ENCODE results near the gene UNC119.

UNC119 gene

DNA sequence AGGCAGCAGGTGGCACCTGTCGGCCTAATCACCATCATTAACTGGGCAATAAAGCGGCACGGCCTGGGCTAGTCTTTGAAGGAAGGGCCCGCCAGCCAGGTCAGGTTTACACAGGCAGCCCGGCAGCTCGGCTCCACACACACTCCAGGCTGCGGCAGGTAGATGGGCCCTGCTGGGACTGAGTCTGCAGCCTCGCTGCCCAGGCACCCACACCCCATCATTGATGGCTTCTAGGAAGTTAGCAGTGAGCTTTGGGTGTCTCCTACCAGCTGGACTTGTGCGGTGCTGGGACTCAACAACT is 53.1 kb downstream of the UNC119 start:
- no peak for ATAC-seq
- no peak for TF ChIP-seq BACH2 (CRISPR knock-in tag; IDR thresholded peaks at IDR 0.05; ENCODE audit: borderline replicate concordance)
- TF ChIP-seq, protein P1, sequence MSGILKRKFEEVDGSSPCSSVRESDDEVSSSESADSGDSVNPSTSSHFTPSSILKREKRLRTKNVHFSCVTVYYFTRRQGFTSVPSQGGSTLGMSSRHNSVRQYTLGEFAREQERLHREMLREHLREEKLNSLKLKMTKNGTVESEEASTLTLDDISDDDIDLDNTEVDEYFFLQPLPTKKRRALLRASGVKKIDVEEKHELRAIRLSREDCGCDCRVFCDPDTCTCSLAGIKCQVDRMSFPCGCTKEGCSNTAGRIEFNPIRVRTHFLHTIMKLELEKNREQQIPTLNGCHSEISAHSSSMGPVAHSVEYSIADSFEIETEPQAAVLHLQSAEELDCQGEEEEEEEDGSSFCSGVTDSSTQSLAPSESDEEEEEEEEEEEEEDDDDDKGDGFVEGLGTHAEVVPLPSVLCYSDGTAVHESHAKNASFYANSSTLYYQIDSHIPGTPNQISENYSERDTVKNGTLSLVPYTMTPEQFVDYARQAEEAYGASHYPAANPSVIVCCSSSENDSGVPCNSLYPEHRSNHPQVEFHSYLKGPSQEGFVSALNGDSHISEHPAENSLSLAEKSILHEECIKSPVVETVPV (CRISPR knock-in tag; IDR thresholded peaks at IDR 0.05): no peak

DNA sequence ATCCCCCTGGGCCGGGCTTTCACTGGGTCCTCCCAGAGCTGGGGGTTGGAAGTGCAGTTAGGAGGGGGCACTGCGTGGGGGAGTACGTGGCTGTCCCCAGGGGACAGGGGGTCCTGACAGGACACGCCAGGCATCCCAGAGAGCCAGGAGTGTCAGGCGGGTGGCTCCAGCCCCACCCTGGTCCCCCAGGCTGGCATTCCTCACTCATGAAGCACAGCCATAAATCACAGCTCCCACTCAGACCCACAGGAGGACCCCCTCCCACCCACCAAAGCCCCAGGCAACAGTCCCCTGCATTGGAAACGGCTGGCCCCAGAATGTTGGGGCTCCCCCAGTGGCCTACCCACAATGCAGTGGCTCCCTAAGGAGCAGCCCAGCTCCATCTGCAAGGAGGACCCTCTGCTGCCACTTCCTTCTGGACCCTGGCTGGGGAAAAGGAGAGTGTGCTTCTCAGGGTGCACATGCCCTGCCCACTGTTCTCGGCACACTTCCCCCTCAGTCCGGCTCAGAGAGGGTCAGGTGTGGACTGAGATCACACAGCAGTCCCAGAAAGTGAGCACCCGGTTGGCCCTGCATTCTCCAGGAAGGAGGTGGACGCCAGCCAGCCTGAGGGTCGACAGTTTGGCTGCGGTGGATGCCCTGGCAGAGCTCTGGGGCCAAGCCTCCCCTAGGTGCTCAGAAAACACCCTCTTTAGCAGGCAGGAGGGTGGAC is 53.6 kb downstream of the UNC119 start:
- no peak for ATAC-seq
- TF ChIP-seq ZNF565 (CRISPR knock-in tag; conservative IDR thresholded peaks at IDR 0.05; ENCODE audit: low read depth) (no peak), ARNTL (CRISPR knock-in tag; IDR thresholded peaks at IDR 0.05; ENCODE audit: borderline replicate concordance, low read depth) (no peak), OSR1 (CRISPR knock-in tag; IDR thresholded peaks at IDR 0.05) (no peak), TOX (CRISPR knock-in tag; IDR thresholded peaks at IDR 0.05; ENCODE audit: borderline replicate concordance) (no peak), RARB (CRISPR knock-in tag; IDR thresholded peaks at IDR 0.05) (no peak), ESRRG (CRISPR knock-in tag; IDR thresholded peaks at IDR 0.05) (no peak), SNAI2 (CRISPR knock-in tag; IDR thresholded peaks at IDR 0.05) (no peak)
- TF ChIP-seq, protein P1 (CRISPR knock-in tag; IDR thresholded peaks at IDR 0.05): no peak
- TF ChIP-seq, protein P2, sequence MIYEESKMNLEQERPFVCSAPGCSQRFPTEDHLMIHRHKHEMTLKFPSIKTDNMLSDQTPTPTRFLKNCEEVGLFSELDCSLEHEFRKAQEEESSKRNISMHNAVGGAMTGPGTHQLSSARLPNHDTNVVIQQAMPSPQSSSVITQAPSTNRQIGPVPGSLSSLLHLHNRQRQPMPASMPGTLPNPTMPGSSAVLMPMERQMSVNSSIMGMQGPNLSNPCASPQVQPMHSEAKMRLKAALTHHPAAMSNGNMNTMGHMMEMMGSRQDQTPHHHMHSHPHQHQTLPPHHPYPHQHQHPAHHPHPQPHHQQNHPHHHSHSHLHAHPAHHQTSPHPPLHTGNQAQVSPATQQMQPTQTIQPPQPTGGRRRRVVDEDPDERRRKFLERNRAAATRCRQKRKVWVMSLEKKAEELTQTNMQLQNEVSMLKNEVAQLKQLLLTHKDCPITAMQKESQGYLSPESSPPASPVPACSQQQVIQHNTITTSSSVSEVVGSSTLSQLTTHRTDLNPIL (CRISPR knock-in tag; IDR thresholded peaks at IDR 0.05; ENCODE audit: low read depth): no peak

- no peak for TF ChIP-seq ZFP30 (CRISPR knock-in tag; IDR thresholded peaks at IDR 0.05)
- no peak for TF ChIP-seq SNAI2 (CRISPR knock-in tag; IDR thresholded peaks at IDR 0.05)
- TF ChIP-seq, protein P2 (CRISPR knock-in tag; IDR thresholded peaks at IDR 0.05; ENCODE audit: low read depth): no peak
- no peak for TF ChIP-seq POU6F1 (CRISPR knock-in tag; IDR thresholded peaks at IDR 0.05; ENCODE audit: borderline replicate concordance, low read depth)
- TF ChIP-seq ZC3H10 (CRISPR knock-in tag; IDR thresholded peaks at IDR 0.05): no peak
- TF ChIP-seq BACH2 (CRISPR knock-in tag; IDR thresholded peaks at IDR 0.05; ENCODE audit: borderline replicate concordance): no peak
- no peak for TF ChIP-seq CSDC2 (CRISPR knock-in tag; IDR thresholded peaks at IDR 0.05)
- TF ChIP-seq ZNF70 (CRISPR knock-in tag; IDR thresholded peaks at IDR 0.05): no peak
- TF ChIP-seq, protein P3, sequence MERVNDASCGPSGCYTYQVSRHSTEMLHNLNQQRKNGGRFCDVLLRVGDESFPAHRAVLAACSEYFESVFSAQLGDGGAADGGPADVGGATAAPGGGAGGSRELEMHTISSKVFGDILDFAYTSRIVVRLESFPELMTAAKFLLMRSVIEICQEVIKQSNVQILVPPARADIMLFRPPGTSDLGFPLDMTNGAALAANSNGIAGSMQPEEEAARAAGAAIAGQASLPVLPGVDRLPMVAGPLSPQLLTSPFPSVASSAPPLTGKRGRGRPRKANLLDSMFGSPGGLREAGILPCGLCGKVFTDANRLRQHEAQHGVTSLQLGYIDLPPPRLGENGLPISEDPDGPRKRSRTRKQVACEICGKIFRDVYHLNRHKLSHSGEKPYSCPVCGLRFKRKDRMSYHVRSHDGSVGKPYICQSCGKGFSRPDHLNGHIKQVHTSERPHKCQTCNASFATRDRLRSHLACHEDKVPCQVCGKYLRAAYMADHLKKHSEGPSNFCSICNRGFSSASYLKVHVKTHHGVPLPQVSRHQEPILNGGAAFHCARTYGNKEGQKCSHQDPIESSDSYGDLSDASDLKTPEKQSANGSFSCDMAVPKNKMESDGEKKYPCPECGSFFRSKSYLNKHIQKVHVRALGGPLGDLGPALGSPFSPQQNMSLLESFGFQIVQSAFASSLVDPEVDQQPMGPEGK (CRISPR knock-in tag; IDR thresholded peaks at IDR 0.05; ENCODE audit: borderline replicate concordance): no peak
- no peak for TF ChIP-seq ISL1 (CRISPR knock-in tag; IDR thresholded peaks at IDR 0.05)
- TF ChIP-seq TOX (CRISPR knock-in tag; IDR thresholded peaks at IDR 0.05; ENCODE audit: borderline replicate concordance): no peak
- TF ChIP-seq ZFP3 (CRISPR knock-in tag; IDR thresholded peaks at IDR 0.05): no peak
- TF ChIP-seq TSHZ2 (CRISPR knock-in tag; IDR thresholded peaks at IDR 0.05): no peak
- TF ChIP-seq, protein P1 (CRISPR knock-in tag; IDR thresholded peaks at IDR 0.05): no peak
- no peak for TF ChIP-seq ZNF8 (CRISPR knock-in tag; IDR thresholded peaks at IDR 0.05)
- TF ChIP-seq PPARA (CRISPR knock-in tag; IDR thresholded peaks at IDR 0.05; ENCODE audit: borderline replicate concordance): no peak
- no peak for TF ChIP-seq ZNF565 (CRISPR knock-in tag; conservative IDR thresholded peaks at IDR 0.05; ENCODE audit: low read depth)
- ATAC-seq: no peak
Observed at GRCh38 chr17:28497931-28498330, 54.5 kb downstream of the UNC119 start.

Data from SK-N-SH treated with all-trans-retinoic acid at 6 μM for 48 hours (cell line).